Gastrocnemius medialis (tissue), 4 donors: Measurements from ENCODE around the gene MINDY4B. TPM values are rescaled to one million over a fixed set of nuclear protein-coding genes. Genes with fewer than 3 reads are reported as not detected.

Experiments used
- ATAC-seq, 2 donors: fragments of 150-250 bp; one replicate each; pipeline ENCODE4 v1.9.1; 2016
- DNase-seq, 2 donors: peaks; one replicate each; pipeline ENCODE4 v3.0.0-alpha.2; 2019
- H3K27ac ChIP-seq, 4 donors: fragments of 200-600 bp; sonication (generic); 1 replicate in 1 of 4; 2 replicates in 3 of 4; pipeline ENCODE4 v1.5.1; 2016 to 2018; ENCODE audit warnings: mild to moderate bottlenecking in 2 of 4, moderate library complexity in 1 of 4
- H3K27me3 ChIP-seq, 3 donors: fragments of 200-600 bp; sonication (generic) in 2 of 3; 1 replicate in 1 of 3; 2 replicates in 2 of 3; pipeline versions ENCODE4 v1.5.1 to v1.6.0; 2016 to 2019; ENCODE audit warnings: mild to moderate bottlenecking in 1 of 3, moderate library complexity in 1 of 3
- H3K36me3 ChIP-seq, 2 donors: fragments of 200-600 bp; sonication (generic) in 1 of 2; one replicate each; pipeline ENCODE4 v1.5.1; 2017 to 2018
- H3K4me1 ChIP-seq, 2 donors: fragments of 200-600 bp; sonication (generic) in 1 of 2; one replicate each; pipeline ENCODE4 v1.5.1; 2016 to 2017; ENCODE audit warnings: mild to moderate bottlenecking in 2 of 2
- H3K4me3 ChIP-seq, 4 donors: fragments of 200-600 bp; sonication (generic) in 3 of 4; 1 replicate in 1 of 4; 2 replicates in 3 of 4; pipeline ENCODE4 v1.5.1; 2016 to 2019; ENCODE audit warnings: mild to moderate bottlenecking in 2 of 4
- H3K9me3 ChIP-seq, 3 donors: fragments of 200-600 bp; sonication (generic) in 2 of 3; 1 replicate in 1 of 3; 2 replicates in 2 of 3; pipeline ENCODE4 v1.5.1; 2016 to 2019
- POLR2A ChIP-seq, 2 donors: fragments of 450-650 bp; IDR thresholded peaks; one replicate each; pipeline ENCODE4 v1.6.1; 2017; ENCODE audit warnings: antibody characterized with exemption in 2 of 2, mild to moderate bottlenecking in 2 of 2, moderate library complexity in 2 of 2
- in situ Hi-C, 4 donors: fragments of 200-750 bp; cut with MboI; loops; one replicate each; pipeline versions ENCODE4 v1.15.0 to v1.8.0; 2017; ENCODE audit warnings: low sequenced_read_pairs in 4 of 4
- intact Hi-C: fragments of 100-400 bp; cut with DNase I; formaldehyde crosslinking; loops from one replicate; pipeline ENCODE4 v1.15.1; 2023; ENCODE audit warnings: low total_unique reads
- total RNA-seq, 4 donors: library from RNA; depleted of rRNA; stranded (reverse); fragments of >200 nt; gene quantifications; one replicate each; pipeline versions ENCODE4 v1.1.0 to v1.2.3, GENCODE V29; 2016
- TF ChIP-seq, protein P1 (sequence below), 5 experiments: fragments of 450-650 bp in 3 of 5; fragments of 200-600 bp in 2 of 5; sonication (generic) in 2 of 5; IDR thresholded peaks in 4 of 5; conservative IDR thresholded peaks in 1 of 5; 1 replicate in 4 of 5; 2 replicates in 1 of 5; pipeline ENCODE4 v1.5.1; 2016 to 2019; ENCODE audit warnings: antibody characterized with exemption in 5 of 5, mild to moderate bottlenecking in 3 of 5, moderate library complexity in 3 of 5

The MINDY4B gene
- total RNA-seq = not detected

DNA sequence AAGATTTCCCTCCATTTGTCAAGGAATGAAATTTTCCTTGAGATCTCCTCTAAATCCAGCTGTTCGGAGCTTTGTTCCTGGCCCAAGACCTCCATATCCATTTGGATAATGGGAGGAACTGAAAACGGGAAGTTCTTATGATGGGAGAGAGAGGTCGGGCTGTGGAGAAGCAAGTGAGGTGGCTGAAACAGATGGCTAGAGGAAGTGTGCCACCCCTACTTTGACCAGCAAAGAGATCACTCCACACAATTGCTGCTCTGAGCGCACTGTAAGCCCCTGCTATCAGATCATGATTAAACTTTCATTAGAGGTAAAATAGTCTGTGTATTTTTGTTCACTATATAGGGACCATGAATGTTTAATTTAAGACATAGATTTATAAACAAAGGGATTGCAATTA is at the start of gene MINDY4B:
Gene MINDY4B, minus strand, starts transcription at position 101 of the 400 bp plus-strand sequence. Its CDS starts 0 bp downstream, at position 101.
- no peaks in the 10 kb centered on the region for H3K4me1 ChIP-seq
- in situ Hi-C loops = loop anchor here in 1 of 4 donors (25.0 kb wide), 1 partner anchor 232 kb away; no protein-coding TSS in a partner anchor
- TF ChIP-seq, protein P1, sequence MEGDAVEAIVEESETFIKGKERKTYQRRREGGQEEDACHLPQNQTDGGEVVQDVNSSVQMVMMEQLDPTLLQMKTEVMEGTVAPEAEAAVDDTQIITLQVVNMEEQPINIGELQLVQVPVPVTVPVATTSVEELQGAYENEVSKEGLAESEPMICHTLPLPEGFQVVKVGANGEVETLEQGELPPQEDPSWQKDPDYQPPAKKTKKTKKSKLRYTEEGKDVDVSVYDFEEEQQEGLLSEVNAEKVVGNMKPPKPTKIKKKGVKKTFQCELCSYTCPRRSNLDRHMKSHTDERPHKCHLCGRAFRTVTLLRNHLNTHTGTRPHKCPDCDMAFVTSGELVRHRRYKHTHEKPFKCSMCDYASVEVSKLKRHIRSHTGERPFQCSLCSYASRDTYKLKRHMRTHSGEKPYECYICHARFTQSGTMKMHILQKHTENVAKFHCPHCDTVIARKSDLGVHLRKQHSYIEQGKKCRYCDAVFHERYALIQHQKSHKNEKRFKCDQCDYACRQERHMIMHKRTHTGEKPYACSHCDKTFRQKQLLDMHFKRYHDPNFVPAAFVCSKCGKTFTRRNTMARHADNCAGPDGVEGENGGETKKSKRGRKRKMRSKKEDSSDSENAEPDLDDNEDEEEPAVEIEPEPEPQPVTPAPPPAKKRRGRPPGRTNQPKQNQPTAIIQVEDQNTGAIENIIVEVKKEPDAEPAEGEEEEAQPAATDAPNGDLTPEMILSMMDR (IDR thresholded peaks at IDR 0.05 in 4 of 5, conservative IDR thresholded peaks at IDR 0.05 in 1 of 5) = no peak
- TF ChIP-seq POLR2A (IDR thresholded peaks at IDR 0.05) = no peak

DNA sequence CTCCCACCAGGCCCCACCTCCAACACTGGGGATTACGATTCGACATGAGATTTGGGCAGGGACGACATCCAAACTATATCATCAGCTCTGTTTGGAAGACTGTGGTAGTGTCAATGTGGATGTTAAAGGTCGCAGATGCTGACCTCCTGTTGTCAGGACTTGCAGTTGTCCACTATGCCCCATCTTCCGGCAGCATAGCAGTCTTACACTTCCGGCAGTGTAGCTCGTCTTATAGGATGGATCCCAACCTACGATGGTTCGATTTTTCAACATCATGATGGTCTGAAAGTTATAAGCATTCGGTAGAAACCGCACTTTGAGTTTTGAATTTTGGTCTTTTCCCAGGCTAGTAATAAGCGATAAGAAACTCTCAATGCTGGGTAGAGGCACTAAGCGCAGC is 46.7 kb upstream of the MINDY4B start:
- intact Hi-C loops (no loop called here), in situ Hi-C loops (no loop called here)
- TF ChIP-seq, protein P1 (IDR thresholded peaks at IDR 0.05 in 4 of 5, conservative IDR thresholded peaks at IDR 0.05 in 1 of 5) = no peak
- no peak for TF ChIP-seq POLR2A (IDR thresholded peaks at IDR 0.05)
- H3K4me1 ChIP-seq = no peaks in the 10 kb centered on the region
- no peaks in the 10 kb centered on the region for H3K9me3 ChIP-seq
- no peak for ATAC-seq
- H3K4me3 ChIP-seq = no peak overlapping the region
- no peak for DNase-seq
- no peaks in the 10 kb centered on the region for H3K36me3 ChIP-seq
- no peak overlapping the region for H3K27ac ChIP-seq
- no peaks in the 10 kb centered on the region for H3K27me3 ChIP-seq

More for the DNA sequence above, at the start of gene MINDY4B:
- H3K9me3 ChIP-seq = no peaks in the 10 kb centered on the region
- DNase-seq (no peak), ATAC-seq (no peak)
- no peak within 1 kb of the TSS for H3K27ac ChIP-seq
- H3K36me3 ChIP-seq = no peaks in the 10 kb centered on the region
- intact Hi-C loops = no loop called here
- no peak within 1 kb of the TSS for H3K4me3 ChIP-seq
- H3K27me3 ChIP-seq = no peaks in the 10 kb centered on the region

DNA sequence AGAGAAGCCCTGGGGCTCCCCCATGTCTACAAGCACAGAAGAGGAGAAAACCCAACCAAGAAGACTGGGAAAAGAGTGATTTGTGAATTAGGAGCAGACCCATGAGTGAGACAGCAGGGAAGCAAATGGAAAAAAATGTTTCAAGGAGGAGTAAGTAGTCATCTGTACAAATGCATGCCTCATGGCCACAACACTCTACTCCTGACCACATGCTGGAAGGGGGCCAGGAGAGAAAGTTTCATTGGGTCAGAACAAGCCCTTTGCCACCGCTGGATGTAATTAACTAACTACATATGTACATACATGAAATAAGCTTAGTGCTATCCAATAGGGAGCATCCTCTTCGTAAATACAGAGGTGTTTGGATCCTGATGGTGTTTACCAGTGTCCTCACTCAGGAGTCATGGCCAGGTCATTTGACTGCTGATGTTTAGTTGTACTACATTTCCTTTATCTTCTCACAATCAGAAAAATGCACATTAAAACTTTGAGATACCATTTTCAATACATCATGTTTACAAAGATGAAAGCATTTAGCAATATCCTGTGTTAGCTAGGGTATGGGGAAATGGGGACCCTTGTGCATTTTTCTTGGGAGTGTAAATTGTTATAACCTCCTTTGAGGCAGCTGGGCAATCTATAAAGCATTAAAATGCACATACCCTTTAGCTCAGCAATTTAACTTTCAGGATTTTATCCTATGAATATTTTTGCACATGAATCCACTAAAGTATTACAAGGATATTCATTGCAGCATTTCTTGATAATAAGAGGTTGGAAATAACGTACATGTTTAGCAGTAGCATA is 40.2 kb upstream of the MINDY4B start:
- intact Hi-C loops = no loop called here

DNA sequence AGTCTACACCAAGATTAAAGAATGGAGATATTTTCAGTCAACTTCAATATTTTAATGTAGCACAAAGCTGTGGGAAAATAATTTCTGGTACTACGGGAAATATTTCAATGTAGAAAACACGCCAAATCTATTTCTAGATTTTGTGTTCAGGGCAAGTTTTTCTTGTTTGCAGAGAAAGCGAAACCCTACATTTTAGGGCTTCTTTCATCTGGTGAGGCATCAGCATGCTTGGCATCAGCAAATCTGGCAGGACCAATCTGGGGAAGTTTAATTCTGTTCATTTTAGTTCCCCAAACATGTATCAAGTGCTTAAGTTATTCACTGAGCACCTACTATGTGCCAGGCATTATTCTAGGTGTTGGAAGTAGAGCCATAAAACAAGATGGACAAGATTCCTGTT is 37.0 kb upstream of the MINDY4B start:
- TF ChIP-seq, protein P1 (IDR thresholded peaks at IDR 0.05 in 4 of 5, conservative IDR thresholded peaks at IDR 0.05 in 1 of 5) = no peak
- no peak for TF ChIP-seq POLR2A (IDR thresholded peaks at IDR 0.05)
- ATAC-seq = no peak
- Histone ChIP-seq H3K4me1 (no peaks in the 10 kb centered on the region), H3K27me3 (no peaks in the 10 kb centered on the region), H3K4me3 (no peak overlapping the region), H3K9me3 (no peaks in the 10 kb centered on the region), H3K27ac (no peak overlapping the region), H3K36me3 (no peaks in the 10 kb centered on the region)
- DNase-seq = no peak
- intact Hi-C loops = no loop called here
- in situ Hi-C loops = no loop called here

More for the DNA sequence above, 40.2 kb upstream of the MINDY4B start:
- H3K27ac ChIP-seq = no peak overlapping the region
- H3K36me3 ChIP-seq = no peaks in the 10 kb centered on the region
- H3K4me3 ChIP-seq = no peak overlapping the region
- no peak for TF ChIP-seq POLR2A (IDR thresholded peaks at IDR 0.05)
- TF ChIP-seq, protein P1 (IDR thresholded peaks at IDR 0.05 in 4 of 5, conservative IDR thresholded peaks at IDR 0.05 in 1 of 5) = no peak
- ATAC-seq (no peak), DNase-seq (no peak)
- in situ Hi-C loops = no loop called here
- no peaks in the 10 kb centered on the region for H3K27me3 ChIP-seq
- H3K4me1 ChIP-seq = no peaks in the 10 kb centered on the region
- H3K9me3 ChIP-seq = no peaks in the 10 kb centered on the region
